OCI-LY7 (cell line): ENCODE results near the gene LGR6.

Experiments
- CTCF ChIP-seq: fragments of 200-600 bp; sonication (generic); conservative IDR thresholded peaks from 2 replicates; pipeline ENCODE4 v1.5.1; 2014; ENCODE audit warnings: mild to moderate bottlenecking, antibody characterized with exemption, low read length, moderate library complexity, mixed read lengths
- EZH2phosphoT487 ChIP-seq: fragments of 200-600 bp; sonication (generic); IDR thresholded peaks from 2 replicates; pipeline ENCODE4 v1.6.1; 2018; ENCODE audit warnings: low read depth, borderline replicate concordance, mild to moderate bottlenecking, mixed run types, antibody characterized with exemption, low read length, moderate library complexity, mixed read lengths

- TF ChIP-seq CTCF (no peak), EZH2phosphoT487 (no peak)
Measured at GRCh38 chr1:202155478-202156021, 38.0 kb upstream of the LGR6 start.
